Measurements from ENCODE around the gene GDPD5. TPM values are rescaled to one million over a fixed set of nuclear protein-coding genes. Genes with fewer than 3 reads are reported as not detected.

Gene GDPD5
- total RNA-seq, 2 experiments from 2014 or later: 13.5 to 57.3 TPM

- Histone ChIP-seq H3K4me1 (ENCODE audit: insufficient read depth, low read length, poor library complexity, severe bottlenecking) (peaks cover 23% of the 10 kb centered on the region), H3K79me2 (ENCODE audit: insufficient read depth, low read depth, low read length) (no peaks in the 10 kb centered on the region), H3K4me3 (ENCODE audit: low read depth, low read length, poor library complexity, severe bottlenecking) (no peak overlapping the region), H3K9me2 (ENCODE audit: insufficient read depth, low read length) (no peaks in the 10 kb centered on the region), H3K4me2 (ENCODE audit: low read length) (no peak overlapping the region), H4K20me1 (ENCODE audit: insufficient read depth, low read length) (no peaks in the 10 kb centered on the region), H3K36me3 (ENCODE audit: insufficient read depth, low read length) (no peaks in the 10 kb centered on the region), H2AFZ (ENCODE audit: low read length) (no peak overlapping the region), H3K27ac (ENCODE audit: low read depth, low read length, poor library complexity, severe bottlenecking) (no peak overlapping the region), H3K9me3 (ENCODE audit: low read length) (no peaks in the 10 kb centered on the region)
- ChIA-PET POLR2A (interaction anchor here (0.7 kb wide), 1 partner anchor 46 kb away, joined by 3 read pairs; no protein-coding TSS in a partner anchor), CTCF (ENCODE audit: unreplicated experiment) (no interaction called here)
- intact Hi-C loops (cut with micrococcal nuclease; ENCODE audit: unreplicated experiment): no loop called here
- TF ChIP-seq EZH2phosphoT487 (IDR thresholded peaks at IDR 0.05; ENCODE audit: borderline replicate concordance, low read depth, low read length): no peak
- TF ChIP-seq, protein P1, sequence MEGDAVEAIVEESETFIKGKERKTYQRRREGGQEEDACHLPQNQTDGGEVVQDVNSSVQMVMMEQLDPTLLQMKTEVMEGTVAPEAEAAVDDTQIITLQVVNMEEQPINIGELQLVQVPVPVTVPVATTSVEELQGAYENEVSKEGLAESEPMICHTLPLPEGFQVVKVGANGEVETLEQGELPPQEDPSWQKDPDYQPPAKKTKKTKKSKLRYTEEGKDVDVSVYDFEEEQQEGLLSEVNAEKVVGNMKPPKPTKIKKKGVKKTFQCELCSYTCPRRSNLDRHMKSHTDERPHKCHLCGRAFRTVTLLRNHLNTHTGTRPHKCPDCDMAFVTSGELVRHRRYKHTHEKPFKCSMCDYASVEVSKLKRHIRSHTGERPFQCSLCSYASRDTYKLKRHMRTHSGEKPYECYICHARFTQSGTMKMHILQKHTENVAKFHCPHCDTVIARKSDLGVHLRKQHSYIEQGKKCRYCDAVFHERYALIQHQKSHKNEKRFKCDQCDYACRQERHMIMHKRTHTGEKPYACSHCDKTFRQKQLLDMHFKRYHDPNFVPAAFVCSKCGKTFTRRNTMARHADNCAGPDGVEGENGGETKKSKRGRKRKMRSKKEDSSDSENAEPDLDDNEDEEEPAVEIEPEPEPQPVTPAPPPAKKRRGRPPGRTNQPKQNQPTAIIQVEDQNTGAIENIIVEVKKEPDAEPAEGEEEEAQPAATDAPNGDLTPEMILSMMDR (conservative IDR thresholded peaks at IDR 0.05; ENCODE audit: low read length): no peak
- no peak for DNase-seq (ENCODE audit: low spot score)
- BruUV-seq (replicated peaks): no TSS peak
These were observed 53.5 kb downstream of the GDPD5 start for GRCh38 chr11:75472081-75472732.

- H2AFZ ChIP-seq (ENCODE audit: low read length): no peak overlapping the region
- no peak for DNase-seq (ENCODE audit: low spot score)
- no TSS peak for BruUV-seq (replicated peaks)
- H3K9me3 ChIP-seq (ENCODE audit: low read length): no peaks in the 10 kb centered on the region
- intact Hi-C loops (cut with micrococcal nuclease; ENCODE audit: unreplicated experiment): no loop called here
- no peaks in the 10 kb centered on the region for H4K20me1 ChIP-seq (ENCODE audit: insufficient read depth, low read length)
- peaks cover 23% of the 10 kb centered on the region for H3K4me1 ChIP-seq (ENCODE audit: insufficient read depth, low read length, poor library complexity, severe bottlenecking)
- no peak overlapping the region for H3K4me2 ChIP-seq (ENCODE audit: low read length)
- H3K36me3 ChIP-seq (ENCODE audit: insufficient read depth, low read length): no peaks in the 10 kb centered on the region
- no peak overlapping the region for H3K4me3 ChIP-seq (ENCODE audit: low read depth, low read length, poor library complexity, severe bottlenecking)
- ChIA-PET CTCF (ENCODE audit: unreplicated experiment) (no interaction called here), POLR2A (interaction anchor here (0.5 to 0.7 kb wide), 2 partner anchors 47 to 355 kb away, joined by 3 to 4 read pairs; no protein-coding TSS in a partner anchor)
- TF ChIP-seq, protein P1 (conservative IDR thresholded peaks at IDR 0.05; ENCODE audit: low read length): no peak
- no peak for TF ChIP-seq EZH2phosphoT487 (IDR thresholded peaks at IDR 0.05; ENCODE audit: borderline replicate concordance, low read depth, low read length)
- H3K79me2 ChIP-seq (ENCODE audit: insufficient read depth, low read depth, low read length): no peaks in the 10 kb centered on the region
- H3K27ac ChIP-seq (ENCODE audit: low read depth, low read length, poor library complexity, severe bottlenecking): no peak overlapping the region
- H3K9me2 ChIP-seq (ENCODE audit: insufficient read depth, low read length): no peaks in the 10 kb centered on the region
These were observed 54.4 kb downstream of the GDPD5 start for GRCh38 chr11:75471176-75471973.
